SH-SY5Y (cell line): ENCODE results near the gene ANKRD16.

ENCODE experiments used
- GATA2 ChIP-seq: IDR thresholded peaks from 2 replicates; pipeline ENCODE4 v1.6.1; 2011; ENCODE audit warnings: mild to moderate bottlenecking, low read depth, low read length
- GATA3 ChIP-seq: IDR thresholded peaks from 2 replicates; pipeline ENCODE4 v1.6.1; 2011; ENCODE audit warnings: low read depth, mild to moderate bottlenecking, low read length, moderate library complexity

DNA sequence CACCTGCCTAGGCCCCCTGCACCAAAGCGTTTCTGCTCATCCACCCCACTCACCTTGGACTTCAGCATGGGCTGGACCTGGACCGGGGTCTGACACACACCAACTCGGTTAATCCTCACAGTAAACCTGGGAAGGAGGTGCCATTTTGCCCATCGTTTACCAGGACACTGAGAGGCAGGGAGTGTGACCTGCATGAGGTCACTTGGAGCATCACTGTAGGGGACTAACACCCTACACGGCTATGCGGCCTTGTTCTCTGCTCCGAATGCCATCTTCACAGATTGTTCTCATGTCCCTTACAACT is 33.0 kb downstream of the ANKRD16 start:
- TF ChIP-seq GATA3, result no peak
- TF ChIP-seq GATA2, result no peak
